OCI-M1 (cell line): ENCODE results near the gene KITLG.
"Not testable (repeated sequence)": the region's sequence is repeated elsewhere in the genome, so short reads cannot be mapped to it uniquely, and the experiment has no call there.

Experiments used
- DNase-seq: peaks from one replicate; lab custom pipeline; 2025; lab: John Stamatoyannopoulos, UW

The KITLG gene

DNA sequence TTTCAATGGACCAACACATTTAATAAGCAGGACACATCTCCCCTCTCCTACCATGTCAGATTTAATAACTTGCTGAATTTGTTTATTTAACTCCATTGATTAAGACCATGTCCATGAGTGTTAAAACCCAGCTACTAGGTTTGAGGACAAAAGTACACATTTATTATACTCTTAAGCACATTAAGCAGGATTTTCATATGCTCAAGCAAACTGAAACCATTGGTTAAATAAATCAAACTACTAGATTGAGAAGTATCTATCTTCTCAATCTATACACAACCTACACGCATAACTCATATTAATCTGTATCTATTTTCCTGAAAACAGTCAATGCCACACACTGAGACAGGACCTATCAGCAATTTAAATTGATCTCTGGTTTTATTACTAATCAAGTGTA, 85.2 kb downstream of the KITLG start:
- DNase-seq = no peak

GRCh38 chr12:88494520-88494919, 85.8 kb downstream of the KITLG start:
- no peak for DNase-seq

DNA sequence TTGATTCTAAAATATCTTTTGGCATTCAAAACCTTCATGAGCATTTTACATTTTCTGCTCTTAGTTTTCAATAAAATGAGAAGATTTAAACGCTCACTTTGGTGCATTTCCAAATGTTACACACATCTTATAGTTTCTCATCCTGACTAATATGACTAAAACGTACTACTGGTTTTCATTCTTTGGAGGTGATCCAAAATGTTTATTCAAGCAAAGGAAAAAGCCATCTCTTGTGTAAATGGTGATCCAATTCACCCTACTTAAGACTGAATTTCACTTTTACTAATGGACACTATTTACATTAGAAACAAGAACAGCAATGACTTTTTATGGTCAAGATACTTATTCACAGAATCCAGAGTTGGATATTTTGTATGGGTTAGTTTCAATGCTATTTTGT, 86.6 kb downstream of the KITLG start:
- no peak for DNase-seq

DNA sequence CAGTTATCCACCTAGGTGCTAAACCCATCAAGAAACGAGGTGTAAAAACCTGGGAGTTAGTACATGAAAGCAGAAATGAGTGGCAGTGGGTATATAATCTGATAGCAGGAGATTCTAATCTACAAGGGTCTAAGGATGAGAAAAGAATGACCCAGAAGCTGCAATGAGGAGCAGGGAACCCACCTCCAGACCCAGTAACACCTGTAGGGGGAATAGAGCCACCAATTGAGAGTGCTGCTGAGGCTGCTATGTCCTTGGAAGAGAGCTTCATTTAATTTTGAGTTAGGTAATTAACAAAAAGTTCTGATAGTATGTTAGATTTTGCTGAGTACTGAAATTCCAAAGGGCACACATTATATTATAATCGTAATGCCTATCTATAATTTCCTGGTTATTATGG, 89.8 kb downstream of the KITLG start:
- no peak for DNase-seq

DNA sequence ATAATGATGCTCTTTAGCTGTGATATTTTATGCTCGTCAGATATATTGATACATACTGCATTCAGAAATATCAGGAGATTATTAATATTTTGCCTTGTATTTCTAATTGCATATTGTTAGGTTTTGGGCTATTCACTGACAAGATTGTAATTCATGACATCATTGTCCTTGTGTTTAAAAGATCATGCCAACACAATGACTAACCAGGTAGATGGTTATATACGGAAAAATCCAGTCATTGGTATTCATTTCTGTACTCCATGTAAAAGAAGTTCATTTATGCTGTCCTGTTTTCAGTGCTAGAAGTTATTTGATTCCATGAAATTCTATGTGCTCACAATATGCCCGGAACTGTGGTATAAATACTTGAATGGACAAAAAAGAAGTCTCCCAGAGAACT, 107.5 kb downstream of the KITLG start:
- DNase-seq = no peak

GRCh38 chr12:88472248-88472647, 108.0 kb downstream of the KITLG start:
- DNase-seq = no peak

DNA sequence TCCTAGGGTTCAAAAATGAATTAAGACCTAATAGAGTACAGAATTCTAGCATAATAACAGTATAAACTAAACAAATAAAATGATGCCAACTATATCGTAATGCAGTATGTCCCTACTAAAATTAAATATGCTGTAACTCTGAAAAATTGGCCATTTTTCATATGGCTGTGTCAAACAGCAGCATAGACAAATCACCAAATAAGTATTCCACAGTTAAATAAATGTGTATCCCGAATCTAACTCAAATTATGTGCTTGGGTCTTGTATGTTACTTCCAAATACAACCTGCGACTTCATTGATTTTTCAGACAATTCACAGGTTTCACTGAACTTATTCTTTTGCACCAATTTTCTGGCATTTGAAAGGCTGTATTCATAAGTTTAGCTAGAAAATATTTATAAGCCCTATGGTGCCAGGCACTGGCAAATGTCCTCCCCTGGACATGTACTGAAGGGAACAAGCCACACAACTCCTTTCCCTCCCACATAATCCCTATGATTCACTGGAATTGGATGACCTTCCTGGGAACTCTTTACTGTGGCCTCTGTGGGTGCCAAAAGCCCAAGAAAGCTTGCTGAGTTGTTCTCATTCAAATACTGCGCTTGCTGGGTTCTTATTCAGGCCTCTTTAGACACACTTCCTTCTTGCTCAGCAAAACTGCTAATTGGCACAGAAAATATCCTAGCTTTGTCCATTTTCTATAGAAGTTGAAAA, 108.8 kb downstream of the KITLG start:
- DNase-seq = no peak

DNA sequence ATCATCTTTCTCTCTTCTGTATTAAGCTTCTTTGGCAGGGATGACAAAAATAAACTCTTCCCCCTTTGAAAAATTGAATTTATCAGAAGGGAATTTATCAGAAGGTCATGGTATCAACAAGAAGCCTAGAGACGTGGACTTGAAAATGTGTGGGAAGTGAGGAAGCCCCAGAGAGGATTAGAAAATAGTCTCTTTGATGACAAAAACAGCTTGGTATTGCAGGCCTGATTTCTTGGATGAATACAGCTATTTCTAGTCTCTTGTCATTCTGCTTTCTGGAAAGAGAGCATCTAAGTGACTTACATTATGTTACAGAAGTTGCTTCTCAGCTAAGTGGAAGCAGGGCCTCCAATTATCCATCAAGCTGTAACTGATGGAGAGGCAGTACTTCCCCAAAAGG, 111.1 kb downstream of the KITLG start:
- no peak for DNase-seq

GRCh38 chr12:88468581-88468980, 111.7 kb downstream of the KITLG start:
- DNase-seq = no peak

- not testable (repeated sequence) for DNase-seq
Observed at GRCh38 chr12:88466708-88467107, 113.6 kb downstream of the KITLG start.

DNA sequence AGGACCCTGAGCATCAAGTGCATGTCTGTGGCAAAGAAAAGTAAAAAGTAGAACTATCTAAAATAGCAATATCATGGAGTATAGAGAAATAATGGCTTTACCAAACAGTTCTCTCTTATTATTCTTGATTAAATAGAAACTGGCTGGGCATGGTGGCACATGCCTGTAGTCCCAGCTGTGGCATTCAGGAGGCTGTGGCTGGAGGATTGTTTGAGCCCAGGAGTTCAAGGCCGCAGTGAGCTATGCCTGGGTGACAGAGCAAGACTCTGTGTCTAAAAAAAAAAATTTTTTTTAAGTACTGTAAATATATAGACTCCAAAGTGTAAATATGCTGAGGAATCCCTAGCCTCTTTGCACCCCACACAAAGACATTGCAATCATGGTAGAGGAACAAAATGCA, 121.9 kb downstream of the KITLG start:
- no peak for DNase-seq

DNA sequence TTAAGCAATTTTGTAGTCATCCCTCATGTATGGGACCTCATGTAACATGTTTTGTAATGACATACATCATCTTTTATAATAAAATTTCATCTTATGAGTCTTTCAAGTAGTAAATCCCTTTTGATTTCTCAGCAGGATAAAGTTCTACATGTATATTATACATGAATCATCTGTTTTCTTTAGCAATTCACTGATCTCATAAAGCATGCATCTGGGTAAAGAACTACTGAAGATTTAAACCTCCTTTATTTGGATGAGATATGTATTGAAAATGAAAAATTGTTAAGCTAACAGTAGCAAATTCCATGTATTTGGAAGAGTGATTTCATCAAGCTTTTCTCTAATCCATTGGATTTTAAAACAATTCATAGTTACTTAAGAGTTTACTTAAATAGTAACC, 126.9 kb downstream of the KITLG start:
- no peak for DNase-seq

DNA sequence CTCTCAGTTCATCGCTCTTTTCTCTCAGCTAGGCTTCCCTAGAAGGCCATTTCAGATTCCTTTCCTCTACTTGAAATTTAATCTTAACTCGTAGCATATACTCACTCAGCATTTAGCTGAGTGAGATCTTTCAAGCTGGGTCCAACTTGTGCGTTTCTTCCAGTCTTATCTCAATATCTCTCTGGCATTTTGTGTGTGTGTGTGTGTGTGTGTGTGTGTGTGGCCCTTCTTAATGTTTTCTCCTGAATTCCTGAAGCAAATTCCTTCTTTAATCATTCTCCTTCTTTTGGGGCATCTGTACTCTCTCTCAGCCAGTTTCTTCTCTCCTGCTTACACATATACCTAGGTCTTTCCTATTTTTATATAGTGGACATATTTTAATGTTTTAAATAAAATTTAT, 129.1 kb downstream of the KITLG start:
- DNase-seq = no peak

GRCh38 chr12:88450136-88450535, 130.1 kb downstream of the KITLG start:
- no peak for DNase-seq

- no peak for DNase-seq
Observed at GRCh38 chr12:88448337-88448915, 131.8 kb downstream of the KITLG start.

- no peak for DNase-seq
Observed at GRCh38 chr12:88445705-88446394, 134.4 kb downstream of the KITLG start.

DNA sequence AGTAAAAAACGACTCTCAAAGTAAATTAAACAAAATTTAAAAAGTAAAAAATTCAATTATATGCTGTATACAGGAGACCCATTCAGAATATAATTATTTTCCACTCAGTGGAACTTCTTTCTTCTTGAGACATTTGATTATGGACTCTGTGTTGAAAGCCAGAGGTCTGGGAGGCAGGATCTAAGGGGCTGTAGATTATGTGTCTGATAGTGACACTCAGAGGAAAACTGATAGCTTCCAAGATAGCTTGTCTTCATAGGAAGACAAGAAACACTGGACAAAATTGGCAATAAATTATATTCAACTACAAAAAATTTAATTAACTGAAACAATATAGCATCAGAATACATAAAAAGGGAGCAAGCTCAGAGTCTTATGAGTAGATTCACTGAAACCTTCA, 135.8 kb downstream of the KITLG start:
- no peak for DNase-seq
